ENCODE measurements around the gene SLC6A6. TPM values are rescaled to one million over a fixed set of nuclear protein-coding genes. Genes with fewer than 3 reads are reported as not detected.

The SLC6A6 gene
- total RNA-seq, 1 experiment from 2014 or later = 211 TPM

GRCh38 chr3:14411166-14411526 lies 8.7 kb downstream of the SLC6A6 start:
- ChIA-PET POLR2A (interaction anchor here (0.6 kb wide), 1 partner anchor 19 kb away, joined by 3 read pairs; no protein-coding TSS in a partner anchor), CTCF (interaction anchor here (2.1 to 3.0 kb wide), 2 partner anchors 9 to 47 kb away, joined by 10 read pairs; partner anchors contain the start of gene SLC6A6)
- TF ChIP-seq TEAD1 (CRISPR knock-in tag; IDR thresholded peaks at IDR 0.05) = no peak
- TF ChIP-seq ZNF396 (CRISPR knock-in tag; IDR thresholded peaks at IDR 0.05; ENCODE audit: borderline replicate concordance) = no peak
- TF ChIP-seq ZNF317 (CRISPR knock-in tag; IDR thresholded peaks at IDR 0.05; ENCODE audit: borderline replicate concordance, low read depth) = no peak
- no peak for TF ChIP-seq PRDM15 (CRISPR knock-in tag; IDR thresholded peaks at IDR 0.05)
- TF ChIP-seq NR2C2 (CRISPR knock-in tag; IDR thresholded peaks at IDR 0.05) = no peak
- TF ChIP-seq ZNF219 (CRISPR knock-in tag; IDR thresholded peaks at IDR 0.05; ENCODE audit: borderline replicate concordance) = no peak
- TF ChIP-seq HMGA2 (CRISPR knock-in tag; IDR thresholded peaks at IDR 0.05) = no peak
- no peak for TF ChIP-seq PRRX2 (CRISPR knock-in tag; IDR thresholded peaks at IDR 0.05)
- TF ChIP-seq JUN (CRISPR knock-in tag; IDR thresholded peaks at IDR 0.05) = no peak
- no peak for TF ChIP-seq ESRRA (CRISPR knock-in tag; IDR thresholded peaks at IDR 0.05; ENCODE audit: borderline replicate concordance)
- TF ChIP-seq ATF1 (CRISPR knock-in tag; IDR thresholded peaks at IDR 0.05) = no peak
- no peak for TF ChIP-seq SOX15 (CRISPR knock-in tag; IDR thresholded peaks at IDR 0.05)
- no peak for TF ChIP-seq NR3C1 (CRISPR knock-in tag; conservative IDR thresholded peaks at IDR 0.05; ENCODE audit: low read depth)
- TF ChIP-seq ERG (CRISPR knock-in tag; IDR thresholded peaks at IDR 0.05) = no peak
- no peak for TF ChIP-seq GRHL2 (CRISPR knock-in tag; IDR thresholded peaks at IDR 0.05; ENCODE audit: insufficient replicate concordance, severe bottlenecking)
- no peak for TF ChIP-seq ZSCAN18 (CRISPR knock-in tag; IDR thresholded peaks at IDR 0.05)
- no peak for TF ChIP-seq ZNF232 (CRISPR knock-in tag; IDR thresholded peaks at IDR 0.05)
- TF ChIP-seq E2F4 (CRISPR knock-in tag; IDR thresholded peaks at IDR 0.05; ENCODE audit: borderline replicate concordance, low read depth) = no peak
- no peak for TF ChIP-seq SMAD4 (CRISPR knock-in tag; IDR thresholded peaks at IDR 0.05)
- no peaks in the 10 kb centered on the region for H3K9me3 Mint-ChIP-seq
- no peak for DNase-seq (ENCODE audit: low spot score)
- peak overlapping the region; percentile 94 for H3K27ac Mint-ChIP-seq
- peaks cover 38% of the 10 kb centered on the region for H3K36me3 Mint-ChIP-seq
- ATAC-seq = no peak
- H3K4me1 Mint-ChIP-seq = peaks cover 75% of the 10 kb centered on the region
- no peaks in the 10 kb centered on the region for H3K27me3 Mint-ChIP-seq (ENCODE audit: low read depth)
- no peak overlapping the region for H3K4me3 Mint-ChIP-seq

GRCh38 chr3:14411988-14412387 lies 9.6 kb downstream of the SLC6A6 start:
- ChIA-PET POLR2A (interaction anchor here (0.6 to 1.7 kb wide), 2 partner anchors 9 to 18 kb away, joined by 3 to 5 read pairs; partner anchors contain the start of gene SLC6A6), CTCF (interaction anchor here (0.7 to 3.0 kb wide), 5 partner anchors 9 to 46 kb away, joined by 3 to 10 read pairs (median 4); partner anchors contain the start of gene SLC6A6)
- Mint-ChIP-seq H3K27me3 (ENCODE audit: low read depth) (no peaks in the 10 kb centered on the region), H3K9me3 (no peaks in the 10 kb centered on the region), H3K4me1 (peaks cover 68% of the 10 kb centered on the region), H3K4me3 (peak overlapping the region; percentile 41), H3K36me3 (peaks cover 40% of the 10 kb centered on the region), H3K27ac (peak overlapping the region; percentile 94)
- ATAC-seq = peak; percentile 18
- DNase-seq (ENCODE audit: low spot score) = peak; percentile 54
- TF ChIP-seq PREB (CRISPR knock-in tag; IDR thresholded peaks at IDR 0.05; ENCODE audit: borderline replicate concordance) (no peak), GABPB1 (CRISPR knock-in tag; IDR thresholded peaks at IDR 0.05) (no peak), TCF7 (CRISPR knock-in tag; IDR thresholded peaks at IDR 0.05; ENCODE audit: low read depth) (no peak), CREB1 (CRISPR knock-in tag; IDR thresholded peaks at IDR 0.05) (no peak), HMGXB4 (CRISPR knock-in tag; IDR thresholded peaks at IDR 0.05) (no peak)
